ENCODE data around the gene RSBN1L.
A peak's percentile ranks its signal among the peaks of the same experiment; 100 is the strongest.

The RSBN1L gene

DNA sequence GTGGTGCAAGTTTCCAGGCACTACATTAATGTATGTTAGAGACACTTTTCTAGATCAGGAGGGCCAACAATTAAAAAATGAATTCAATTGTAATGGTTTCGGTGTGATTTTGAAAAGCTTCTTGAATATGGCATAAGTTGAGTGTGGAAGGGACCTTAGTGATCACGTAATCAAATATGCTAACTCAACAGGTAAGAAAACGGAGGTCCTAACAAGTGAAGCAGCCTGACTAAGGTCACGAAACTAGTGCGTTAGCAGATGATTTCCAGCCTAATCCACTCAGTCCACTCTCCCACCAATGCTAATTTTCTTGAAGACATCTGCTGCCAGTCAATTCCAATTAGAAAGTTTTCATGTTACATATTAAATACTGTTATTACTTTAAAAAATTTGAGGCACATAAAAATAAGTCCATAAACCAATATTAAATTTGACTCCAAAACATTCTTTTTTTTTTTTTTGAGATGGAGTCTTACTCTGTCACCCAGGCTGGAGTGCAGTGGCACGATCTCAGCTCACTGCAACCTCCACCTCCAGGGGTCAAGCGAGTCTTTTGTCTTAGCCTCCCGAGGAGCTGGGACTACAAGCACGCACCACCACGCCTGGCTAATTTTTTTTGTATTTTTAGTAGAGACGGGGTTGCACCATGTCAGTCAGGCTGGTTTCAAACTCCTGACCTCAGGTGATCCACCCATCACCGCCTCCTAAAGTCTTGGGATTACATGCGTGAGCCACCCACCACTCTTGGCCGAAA is 2.3 kb upstream of the RSBN1L start:
- no peak overlapping the region for H3K27ac ChIP-seq (ENCODE audit: poor library complexity, severe bottlenecking)
- DNase-seq (ENCODE audit: low spot score) = no peak
- H3K4me3 ChIP-seq (ENCODE audit: severe bottlenecking) = no peak overlapping the region
- H3K27me3 ChIP-seq (ENCODE audit: insufficient read depth, poor library complexity, severe bottlenecking) = no peaks in the 10 kb centered on the region
- TF ChIP-seq, protein P1, sequence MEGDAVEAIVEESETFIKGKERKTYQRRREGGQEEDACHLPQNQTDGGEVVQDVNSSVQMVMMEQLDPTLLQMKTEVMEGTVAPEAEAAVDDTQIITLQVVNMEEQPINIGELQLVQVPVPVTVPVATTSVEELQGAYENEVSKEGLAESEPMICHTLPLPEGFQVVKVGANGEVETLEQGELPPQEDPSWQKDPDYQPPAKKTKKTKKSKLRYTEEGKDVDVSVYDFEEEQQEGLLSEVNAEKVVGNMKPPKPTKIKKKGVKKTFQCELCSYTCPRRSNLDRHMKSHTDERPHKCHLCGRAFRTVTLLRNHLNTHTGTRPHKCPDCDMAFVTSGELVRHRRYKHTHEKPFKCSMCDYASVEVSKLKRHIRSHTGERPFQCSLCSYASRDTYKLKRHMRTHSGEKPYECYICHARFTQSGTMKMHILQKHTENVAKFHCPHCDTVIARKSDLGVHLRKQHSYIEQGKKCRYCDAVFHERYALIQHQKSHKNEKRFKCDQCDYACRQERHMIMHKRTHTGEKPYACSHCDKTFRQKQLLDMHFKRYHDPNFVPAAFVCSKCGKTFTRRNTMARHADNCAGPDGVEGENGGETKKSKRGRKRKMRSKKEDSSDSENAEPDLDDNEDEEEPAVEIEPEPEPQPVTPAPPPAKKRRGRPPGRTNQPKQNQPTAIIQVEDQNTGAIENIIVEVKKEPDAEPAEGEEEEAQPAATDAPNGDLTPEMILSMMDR (IDR thresholded peaks at IDR 0.05; ENCODE audit: poor library complexity, severe bottlenecking) = no peak
- ATAC-seq (ENCODE audit: low read depth) = no peak
- peaks cover 10% of the 10 kb centered on the region; the same call in 1 of the 2 replicates for H3K36me3 ChIP-seq (ENCODE audit: low read depth)
- H3K4me1 ChIP-seq (ENCODE audit: insufficient read depth, poor library complexity, severe bottlenecking) = peaks cover 13% of the 10 kb centered on the region
- no peaks in the 10 kb centered on the region for H3K9me3 ChIP-seq (ENCODE audit: severe bottlenecking)

DNA sequence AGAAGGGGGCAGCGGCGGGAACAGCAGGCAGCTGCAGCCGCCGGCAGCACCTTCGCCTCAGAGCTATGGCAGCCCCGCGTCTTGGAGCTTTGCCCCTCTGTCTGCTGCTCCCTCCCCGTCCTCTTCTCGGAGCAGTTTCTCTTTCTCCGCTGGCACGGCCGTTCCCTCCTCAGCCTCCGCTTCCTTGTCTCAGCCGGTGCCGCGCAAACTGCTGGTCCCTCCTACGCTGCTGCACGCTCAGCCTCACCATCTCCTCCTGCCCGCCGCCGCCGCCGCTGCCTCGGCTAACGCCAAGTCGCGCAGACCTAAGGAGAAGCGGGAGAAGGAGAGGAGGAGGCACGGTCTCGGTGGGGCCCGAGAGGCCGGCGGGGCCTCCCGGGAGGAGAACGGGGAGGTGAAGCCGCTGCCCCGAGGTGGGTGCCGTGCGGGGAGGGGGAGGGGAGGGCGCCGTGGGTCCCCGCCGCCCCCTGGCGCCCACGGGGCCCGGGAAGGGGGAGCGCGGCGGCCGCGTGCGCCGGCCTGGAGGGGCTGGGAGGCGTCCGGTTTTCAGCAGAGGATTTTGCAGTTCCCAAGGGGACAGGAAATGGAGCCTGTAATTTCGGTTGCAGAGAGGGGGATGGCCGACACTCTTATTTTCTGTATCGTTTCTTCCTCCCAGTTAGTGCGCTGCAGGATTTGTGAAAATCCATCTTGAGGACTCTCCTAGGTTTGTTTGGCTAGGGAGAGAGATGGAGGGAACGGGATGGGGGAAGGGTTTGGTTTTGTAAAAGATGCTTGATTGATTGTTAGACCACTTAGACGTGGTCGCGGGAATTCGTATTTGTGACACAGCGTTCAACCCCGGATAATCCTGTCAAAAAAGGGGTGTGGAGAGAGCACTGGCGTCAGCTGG is 630 bp downstream of the RSBN1L start:
- Histone ChIP-seq H3K27me3 (ENCODE audit: insufficient read depth, poor library complexity, severe bottlenecking) (no peaks in the 10 kb centered on the region), H3K36me3 (ENCODE audit: low read depth) (peaks cover 5% of the 10 kb centered on the region; the same call in 1 of the 2 replicates), H3K4me3 (ENCODE audit: severe bottlenecking) (peak overlapping the region; percentile 93), H3K27ac (ENCODE audit: poor library complexity, severe bottlenecking) (peak overlapping the region; percentile 68), H3K4me1 (ENCODE audit: insufficient read depth, poor library complexity, severe bottlenecking) (peaks cover 17% of the 10 kb centered on the region), H3K9me3 (ENCODE audit: severe bottlenecking) (no peaks in the 10 kb centered on the region)
- DNase-seq (ENCODE audit: low spot score) (no peak), ATAC-seq (ENCODE audit: low read depth) (peak; percentile 46)
- TF ChIP-seq, protein P1 (IDR thresholded peaks at IDR 0.05; ENCODE audit: poor library complexity, severe bottlenecking) = no peak

DNA sequence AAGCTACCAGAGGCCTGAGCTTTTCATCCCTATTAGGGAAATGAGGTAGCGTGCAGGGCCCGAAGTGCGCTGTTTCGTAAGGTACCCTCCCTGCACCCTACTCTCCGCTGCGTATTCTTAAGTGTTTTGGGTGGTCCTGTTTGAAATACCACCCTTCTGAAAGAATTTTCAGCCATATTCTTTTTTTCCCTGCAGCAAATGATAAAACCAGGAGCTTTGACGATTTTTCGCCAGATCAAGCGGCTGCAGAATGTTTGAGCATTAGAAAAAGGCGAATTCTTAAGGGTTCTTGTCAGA is 1.2 kb downstream of the RSBN1L start:
- no peak for DNase-seq (ENCODE audit: low spot score)
- peaks cover 17% of the 10 kb centered on the region for H3K4me1 ChIP-seq (ENCODE audit: insufficient read depth, poor library complexity, severe bottlenecking)
- peaks cover 5% of the 10 kb centered on the region; the same call in 1 of the 2 replicates for H3K36me3 ChIP-seq (ENCODE audit: low read depth)
- peak overlapping the region; percentile 93 for H3K4me3 ChIP-seq (ENCODE audit: severe bottlenecking)
- H3K27ac ChIP-seq (ENCODE audit: poor library complexity, severe bottlenecking) = peak overlapping the region; percentile 68
- H3K9me3 ChIP-seq (ENCODE audit: severe bottlenecking) = no peaks in the 10 kb centered on the region
- TF ChIP-seq, protein P1 (IDR thresholded peaks at IDR 0.05; ENCODE audit: poor library complexity, severe bottlenecking) = no peak
- ATAC-seq (ENCODE audit: low read depth) = peak; percentile 33
- H3K27me3 ChIP-seq (ENCODE audit: insufficient read depth, poor library complexity, severe bottlenecking) = no peaks in the 10 kb centered on the region

DNA sequence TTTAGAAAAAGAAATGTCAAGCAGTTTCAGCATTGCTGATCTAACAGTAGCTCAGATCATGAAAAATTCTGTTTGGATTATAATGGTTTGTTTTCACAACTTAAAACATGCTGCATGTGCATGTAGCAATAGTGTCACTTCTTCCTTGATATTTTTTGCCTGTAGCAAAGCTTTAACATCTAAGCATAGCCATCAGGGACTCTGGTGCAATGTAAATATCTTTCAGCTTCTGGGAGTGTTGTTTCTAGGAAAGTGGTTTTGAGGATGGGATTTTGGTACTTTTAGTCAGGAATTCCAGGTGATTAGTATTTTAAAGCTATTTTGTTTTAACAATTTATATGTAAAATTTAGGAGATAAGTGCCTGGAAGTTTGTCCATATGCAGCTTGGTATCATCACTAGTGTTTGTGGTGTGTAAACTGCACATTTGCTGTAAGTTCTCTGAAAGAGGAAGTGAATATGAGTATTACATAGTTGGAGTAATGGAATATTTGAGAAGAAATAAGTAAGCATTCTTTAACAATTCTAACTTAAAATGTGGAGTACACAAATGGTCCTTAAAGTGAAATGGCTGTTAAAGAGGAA is 1.9 kb downstream of the RSBN1L start:
- ATAC-seq (ENCODE audit: low read depth) = no peak
- Histone ChIP-seq H3K4me3 (ENCODE audit: severe bottlenecking) (peak overlapping the region; percentile 93), H3K27ac (ENCODE audit: poor library complexity, severe bottlenecking) (peak overlapping the region; percentile 68), H3K4me1 (ENCODE audit: insufficient read depth, poor library complexity, severe bottlenecking) (peaks cover 17% of the 10 kb centered on the region), H3K27me3 (ENCODE audit: insufficient read depth, poor library complexity, severe bottlenecking) (no peaks in the 10 kb centered on the region), H3K36me3 (ENCODE audit: low read depth) (peaks cover 5% of the 10 kb centered on the region; the same call in 1 of the 2 replicates), H3K9me3 (ENCODE audit: severe bottlenecking) (no peaks in the 10 kb centered on the region)
- TF ChIP-seq, protein P1 (IDR thresholded peaks at IDR 0.05; ENCODE audit: poor library complexity, severe bottlenecking) = no peak
- no peak for DNase-seq (ENCODE audit: low spot score)

All from RWPE2 (cell line).